ES-I3 (cell line): ENCODE measurements around the gene ANXA3.

ENCODE experiments used
- H3K36me3 ChIP-seq: 2 replicates; pipeline ENCODE4 v1.6.1; 2013; ENCODE audit warnings: mild to moderate bottlenecking, low read length, control low read depth, moderate library complexity; ENCODE audit not compliant: insufficient read depth
- H3K4me1 ChIP-seq: 2 replicates; pipeline ENCODE4 v1.6.1; 2013; ENCODE audit warnings: mild to moderate bottlenecking, control low read depth, low read length; ENCODE audit not compliant: insufficient read depth
- H3K9ac ChIP-seq: 2 replicates; pipeline ENCODE4 v1.6.1; 2013; ENCODE audit warnings: low read depth, mild to moderate bottlenecking, low read length, moderate library complexity
- H3K9me3 ChIP-seq: 2 replicates; pipeline ENCODE4 v1.6.1; 2013; ENCODE audit warnings: mild to moderate bottlenecking, low read length, moderate library complexity; ENCODE audit not compliant: control insufficient read depth, insufficient read depth

The ANXA3 gene

GRCh38 chr4:78624048-78624447, 72.5 kb downstream of the ANXA3 start:
- Histone ChIP-seq H3K9me3 (no peaks in the 10 kb centered on the region), H3K4me1 (0 out of 2 replicates have a peak, but pooled peaks cover 5% of the 10 kb centered on the region), H3K36me3 (no peaks in the 10 kb centered on the region), H3K9ac (no peak overlapping the region)

- 0 out of 2 replicates have a peak, but pooled peaks cover 5% of the 10 kb centered on the region for H3K4me1 ChIP-seq
- H3K9me3 ChIP-seq, result no peaks in the 10 kb centered on the region
- H3K9ac ChIP-seq, result no peak overlapping the region
- no peaks in the 10 kb centered on the region for H3K36me3 ChIP-seq
These were observed 73.5 kb downstream of the ANXA3 start for GRCh38 chr4:78625073-78625472.

- H3K9me3 ChIP-seq, result no peaks in the 10 kb centered on the region
- no peaks in the 10 kb centered on the region for H3K36me3 ChIP-seq
- H3K4me1 ChIP-seq, result 0 out of 2 replicates have a peak, but pooled peaks cover 3% of the 10 kb centered on the region
- no peak overlapping the region for H3K9ac ChIP-seq
These were observed 75.7 kb downstream of the ANXA3 start for GRCh38 chr4:78627046-78627965.

- H3K9me3 ChIP-seq, result no peaks in the 10 kb centered on the region
- H3K4me1 ChIP-seq, result no peaks in the 10 kb centered on the region
- H3K36me3 ChIP-seq, result no peaks in the 10 kb centered on the region
- no peak overlapping the region for H3K9ac ChIP-seq
These were observed 76.6 kb downstream of the ANXA3 start for GRCh38 chr4:78627966-78628678.

GRCh38 chr4:78629991-78630541, 78.5 kb downstream of the ANXA3 start:
- H3K36me3 ChIP-seq, result no peaks in the 10 kb centered on the region
- H3K9ac ChIP-seq, result no peak overlapping the region
- no peaks in the 10 kb centered on the region for H3K4me1 ChIP-seq
- H3K9me3 ChIP-seq, result no peaks in the 10 kb centered on the region

- Histone ChIP-seq H3K9ac (no peak overlapping the region), H3K36me3 (no peaks in the 10 kb centered on the region), H3K9me3 (no peaks in the 10 kb centered on the region), H3K4me1 (no peaks in the 10 kb centered on the region)
These were observed 79.0 kb downstream of the ANXA3 start for GRCh38 chr4:78630615-78631014.

GRCh38 chr4:78634011-78634664, 82.6 kb downstream of the ANXA3 start:
- H3K9me3 ChIP-seq, result no peaks in the 10 kb centered on the region
- no peak overlapping the region for H3K9ac ChIP-seq
- no peaks in the 10 kb centered on the region for H3K36me3 ChIP-seq
- H3K4me1 ChIP-seq, result no peaks in the 10 kb centered on the region

- Histone ChIP-seq H3K9me3 (no peaks in the 10 kb centered on the region), H3K9ac (no peak overlapping the region), H3K4me1 (no peaks in the 10 kb centered on the region), H3K36me3 (no peaks in the 10 kb centered on the region)
These were observed 87.0 kb downstream of the ANXA3 start for GRCh38 chr4:78638337-78639172.

- H3K36me3 ChIP-seq, result no peaks in the 10 kb centered on the region
- H3K9ac ChIP-seq, result no peak overlapping the region
- no peaks in the 10 kb centered on the region for H3K9me3 ChIP-seq
- peaks cover 4% of the 10 kb centered on the region for H3K4me1 ChIP-seq
These were observed 89.1 kb downstream of the ANXA3 start for GRCh38 chr4:78640714-78641113.

GRCh38 chr4:78642934-78643333, 91.4 kb downstream of the ANXA3 start:
- no peak overlapping the region for H3K9ac ChIP-seq
- peaks cover 13% of the 10 kb centered on the region for H3K4me1 ChIP-seq
- no peaks in the 10 kb centered on the region for H3K36me3 ChIP-seq
- no peaks in the 10 kb centered on the region for H3K9me3 ChIP-seq

- Histone ChIP-seq H3K9me3 (no peaks in the 10 kb centered on the region), H3K4me1 (peaks cover 13% of the 10 kb centered on the region), H3K9ac (no peak overlapping the region), H3K36me3 (no peaks in the 10 kb centered on the region)
These were observed 92.6 kb downstream of the ANXA3 start for GRCh38 chr4:78644063-78644691.

GRCh38 chr4:78644744-78645330, 93.3 kb downstream of the ANXA3 start:
- Histone ChIP-seq H3K9me3 (no peaks in the 10 kb centered on the region), H3K36me3 (no peaks in the 10 kb centered on the region), H3K4me1 (peaks cover 13% of the 10 kb centered on the region), H3K9ac (no peak overlapping the region)
